ENCODE results near the gene PCDHGA7.

GRCh38 chr5:141409598-141410306, 27.2 kb downstream of the PCDHGA7 start:
- TF ChIP-seq CTCF (optimal IDR thresholded peaks at IDR 0.05 in 1 of 3, IDR thresholded peaks at IDR 0.05 in 1 of 3, conservative IDR thresholded peaks at IDR 0.05 in 1 of 3; ENCODE audit: extremely low read depth in 1 of 3, insufficient read depth in 2 of 3, low read length in 3 of 3) (no peak), EZH2 (IDR thresholded peaks at IDR 0.05; ENCODE audit: low read length) (no peak)

Measured in keratinocyte (primary cell).